ENCODE results near the gene C1QTNF2. TPM values are rescaled to one million over a fixed set of nuclear protein-coding genes. Genes with fewer than 3 reads are reported as not detected.

The C1QTNF2 gene
- total RNA-seq, 1 donor from 2014 or later = 0.42 TPM

- no peak for DNase-seq (ENCODE audit: low read depth, low spot score)
- Mint-ChIP-seq H3K36me3 (ENCODE audit: low read depth) (no peaks in the 10 kb centered on the region), H3K27me3 (ENCODE audit: low read depth) (no peaks in the 10 kb centered on the region), H3K4me1 (peaks cover 11% of the 10 kb centered on the region), H3K4me3 (no peak overlapping the region), H3K9me3 (no peaks in the 10 kb centered on the region), H3K27ac (ENCODE audit: unreplicated experiment) (no peak overlapping the region)
- no peak for TF ChIP-seq CTCF (conservative IDR thresholded peaks at IDR 0.05)
These were observed 52.0 kb downstream of the C1QTNF2 start for GRCh38 chr5:160318409-160318808.

- Mint-ChIP-seq H3K4me1 (peaks cover 18% of the 10 kb centered on the region), H3K4me3 (no peak overlapping the region), H3K27ac (ENCODE audit: unreplicated experiment) (no peak overlapping the region), H3K9me3 (no peaks in the 10 kb centered on the region), H3K36me3 (ENCODE audit: low read depth) (no peaks in the 10 kb centered on the region), H3K27me3 (ENCODE audit: low read depth) (no peaks in the 10 kb centered on the region)
- TF ChIP-seq CTCF (conservative IDR thresholded peaks at IDR 0.05) = no peak
- no peak for DNase-seq (ENCODE audit: low read depth, low spot score)
These were observed 53.0 kb downstream of the C1QTNF2 start for GRCh38 chr5:160317434-160317833.

- DNase-seq (ENCODE audit: low read depth, low spot score) = no peak
These were observed 54.5 kb downstream of the C1QTNF2 start for GRCh38 chr5:160315968-160316367.

GRCh38 chr5:160312960-160313727 lies 57.3 kb downstream of the C1QTNF2 start:
- TF ChIP-seq CTCF (conservative IDR thresholded peaks at IDR 0.05) = no peak
- DNase-seq (ENCODE audit: low read depth, low spot score) = no peak
- peaks cover 42% of the 10 kb centered on the region for H3K4me1 Mint-ChIP-seq
- no peaks in the 10 kb centered on the region for H3K9me3 Mint-ChIP-seq
- H3K36me3 Mint-ChIP-seq (ENCODE audit: low read depth) = peaks cover 3% of the 10 kb centered on the region
- peak overlapping the region; percentile 95 for H3K4me3 Mint-ChIP-seq
- H3K27me3 Mint-ChIP-seq (ENCODE audit: low read depth) = no peaks in the 10 kb centered on the region
- H3K27ac Mint-ChIP-seq (ENCODE audit: unreplicated experiment) = peak overlapping the region; percentile 98

More at GRCh38 chr5:160315968-160316367, 54.5 kb downstream of the C1QTNF2 start:
- peak overlapping the region; percentile 2 for H3K27ac Mint-ChIP-seq (ENCODE audit: unreplicated experiment)
- no peaks in the 10 kb centered on the region for H3K27me3 Mint-ChIP-seq (ENCODE audit: low read depth)
- TF ChIP-seq CTCF (conservative IDR thresholded peaks at IDR 0.05) = no peak
- H3K36me3 Mint-ChIP-seq (ENCODE audit: low read depth) = no peaks in the 10 kb centered on the region
- H3K4me1 Mint-ChIP-seq = peaks cover 24% of the 10 kb centered on the region
- H3K4me3 Mint-ChIP-seq = peak overlapping the region; percentile 45
- no peaks in the 10 kb centered on the region for H3K9me3 Mint-ChIP-seq

- Mint-ChIP-seq H3K36me3 (ENCODE audit: low read depth) (peaks cover 5% of the 10 kb centered on the region), H3K27me3 (ENCODE audit: low read depth) (no peaks in the 10 kb centered on the region), H3K9me3 (no peaks in the 10 kb centered on the region), H3K4me1 (peaks cover 42% of the 10 kb centered on the region), H3K4me3 (peak within 1 kb of the TSS; percentile 96), H3K27ac (ENCODE audit: unreplicated experiment) (peak within 1 kb of the TSS; percentile 98)
- no peak for TF ChIP-seq CTCF (conservative IDR thresholded peaks at IDR 0.05)
- DNase-seq (ENCODE audit: low read depth, low spot score) = peak; percentile 79
These were observed 58.1 kb downstream of the C1QTNF2 start, which contains the start of gene CCNJL for GRCh38 chr5:160312134-160312959. CCNJL (minus strand) TSS chr5:160312564; CDS start chr5:160311923, 641 bp downstream.

Measured in neural crest cell (in vitro differentiated cells).